ENCODE results near the gene GABBR1.
A peak's percentile ranks its signal among the peaks of the same experiment; 100 is the strongest.
"Not testable (repeated sequence)": the region's sequence is repeated elsewhere in the genome, so short reads cannot be mapped to it uniquely, and the experiment has no call there.

Gene GABBR1
- 4.1 to 95.5 (median 15.1) reads per million in 3 experiments for total RNA-seq

DNA sequence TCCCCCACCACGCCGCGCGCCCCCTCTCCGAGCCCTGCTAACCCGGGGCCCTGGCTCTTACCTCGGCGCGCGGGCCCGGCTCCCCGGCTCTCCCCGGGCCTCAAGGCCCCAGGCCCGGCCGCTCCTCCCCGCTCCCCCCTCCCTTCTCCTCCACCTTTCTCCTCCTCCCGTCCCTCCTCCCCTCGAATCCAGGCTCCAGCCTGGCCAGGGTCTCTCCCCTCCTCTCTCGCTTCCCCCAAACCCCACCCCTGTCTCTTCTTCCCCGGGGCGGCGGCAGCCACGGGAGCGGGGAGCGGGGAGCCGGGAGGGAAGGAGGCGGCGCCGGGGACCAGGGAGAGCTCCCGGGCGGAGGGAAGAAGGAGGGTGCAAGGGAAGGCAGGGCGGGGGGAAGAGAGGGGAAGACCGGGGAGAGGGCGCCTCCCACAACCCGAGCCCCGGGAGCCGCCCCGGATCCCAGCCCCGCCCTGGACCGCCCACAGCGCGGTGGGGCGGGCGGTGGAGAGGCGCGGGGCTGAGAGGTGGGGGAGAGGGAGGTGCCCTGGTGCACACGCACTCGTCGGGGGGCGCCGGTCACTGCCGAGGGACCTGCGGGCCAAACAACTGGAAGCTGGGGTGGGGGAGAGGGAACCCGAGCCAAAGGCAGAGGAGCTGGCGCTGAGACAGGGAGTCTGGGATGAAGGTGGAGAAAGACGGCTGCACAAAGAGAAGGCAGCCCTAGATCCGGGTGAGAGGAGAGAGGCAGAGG lies at the start of gene GABBR1:
TSS of gene GABBR1 (minus strand) at position 395 of the 745 bp plus-strand sequence. CDS start 798 bp downstream, outside the sequence.
- peak; percentile 67 for DNase-seq

DNA sequence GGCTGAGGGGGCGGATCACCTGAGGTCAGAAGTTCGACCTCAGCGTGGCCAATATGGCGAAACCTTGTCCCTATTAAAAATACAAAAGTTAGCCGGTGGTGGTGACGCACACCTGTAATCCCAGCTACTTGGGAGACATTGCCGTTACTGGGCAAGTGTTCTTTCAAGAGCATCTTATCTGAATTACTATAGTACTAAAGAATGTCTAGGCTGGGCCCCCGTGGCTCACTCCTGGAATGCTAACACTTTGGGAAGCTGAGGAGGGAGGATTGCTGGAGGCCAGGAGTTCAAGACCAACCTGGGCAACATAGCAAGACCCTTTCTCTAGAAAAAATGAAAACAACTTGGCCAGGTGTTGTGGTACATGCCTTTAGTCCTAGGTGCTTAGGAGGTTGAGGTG lies 48.8 kb upstream of the GABBR1 start:
- DNase-seq = no peak

GRCh38 chr6:29680904-29681303 lies 47.9 kb upstream of the GABBR1 start, which contains the start of gene ZFP57:
Gene ZFP57 (minus strand): TSS chr6:29681152. CDS start chr6:29677003, 4,149 bp downstream.
- DNase-seq = no peak

DNA sequence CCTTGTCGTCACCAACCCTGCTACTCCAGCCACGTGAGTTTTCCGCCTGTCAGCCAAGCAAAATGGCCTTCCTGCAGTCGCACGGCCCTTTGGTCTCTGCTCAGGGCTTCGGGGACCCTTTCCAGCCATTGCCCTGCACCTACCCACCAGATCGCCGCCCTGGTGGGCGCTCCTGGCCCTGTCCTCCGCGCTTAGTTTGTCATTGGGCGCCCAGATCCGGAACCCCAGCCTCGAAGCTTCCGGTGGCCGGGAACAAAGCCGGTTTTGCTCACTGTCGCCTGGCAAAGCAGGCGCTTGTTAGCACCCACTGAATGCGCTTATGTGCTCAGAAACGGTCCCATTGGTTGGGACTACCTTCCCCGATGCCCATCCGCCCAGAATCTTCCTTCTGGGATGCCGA lies 47.4 kb upstream of the GABBR1 start:
- no peak for DNase-seq

DNA sequence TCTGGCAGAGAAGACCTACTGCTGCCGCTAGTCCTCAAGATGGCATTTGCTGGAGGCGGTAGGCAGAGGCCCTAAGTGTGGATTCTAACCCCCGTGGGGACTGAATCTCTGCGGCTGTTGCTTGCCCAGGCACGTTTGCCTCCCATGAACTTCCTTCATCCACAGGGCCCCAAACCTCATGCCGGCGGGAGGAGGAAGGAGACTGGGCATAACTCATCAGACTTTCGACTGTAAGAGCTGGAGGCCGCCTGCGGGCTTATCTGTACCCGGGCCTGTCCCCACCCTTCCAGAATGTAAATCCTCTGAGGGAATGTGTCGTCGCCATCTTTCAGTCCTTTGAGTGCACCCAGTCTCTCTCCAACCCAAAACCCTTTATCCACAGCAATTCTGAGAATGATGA lies 47.0 kb upstream of the GABBR1 start:
- no peak for DNase-seq

DNA sequence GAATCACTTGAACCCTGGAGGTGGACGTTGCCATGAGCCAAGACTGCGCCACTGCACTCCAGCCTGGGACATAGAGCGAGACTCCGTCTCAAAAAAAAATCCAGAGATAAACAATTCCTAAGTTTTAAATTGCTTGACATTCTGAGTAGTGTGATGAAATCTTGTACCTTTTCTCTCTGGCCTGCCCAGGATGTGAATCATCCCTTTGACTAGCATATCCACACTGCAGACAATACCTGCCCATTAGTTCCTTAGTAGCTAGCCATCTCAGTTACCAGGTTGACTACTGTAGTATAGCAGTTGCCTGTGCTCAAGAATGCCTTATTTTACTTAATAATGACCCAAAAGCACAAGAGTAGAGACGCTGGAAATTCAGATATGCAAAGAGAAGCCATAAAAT lies 45.1 kb upstream of the GABBR1 start:
- DNase-seq = no peak

GRCh38 chr6:29676981-29677601 lies 44.1 kb upstream of the GABBR1 start:
- no peak for DNase-seq

DNA sequence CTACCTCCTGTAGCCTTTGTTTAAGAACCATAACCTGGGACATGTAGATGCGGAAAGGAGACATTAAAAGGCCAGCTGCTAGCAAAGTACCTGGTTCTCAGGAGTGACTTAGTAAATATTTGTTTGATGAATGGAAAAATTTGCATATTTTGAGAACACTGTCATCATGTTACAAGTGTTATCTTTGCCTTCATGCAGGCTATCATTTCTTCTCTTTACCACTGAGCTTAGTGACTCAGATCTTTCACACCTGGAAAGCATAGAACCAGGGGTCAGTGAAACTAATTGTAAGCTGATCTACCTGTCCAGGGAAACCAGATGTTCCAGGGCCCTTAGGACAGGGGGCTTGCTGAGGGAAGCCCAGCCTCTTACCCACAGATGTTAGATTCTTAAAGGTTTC lies 42.6 kb upstream of the GABBR1 start:
- DNase-seq = no peak

DNA sequence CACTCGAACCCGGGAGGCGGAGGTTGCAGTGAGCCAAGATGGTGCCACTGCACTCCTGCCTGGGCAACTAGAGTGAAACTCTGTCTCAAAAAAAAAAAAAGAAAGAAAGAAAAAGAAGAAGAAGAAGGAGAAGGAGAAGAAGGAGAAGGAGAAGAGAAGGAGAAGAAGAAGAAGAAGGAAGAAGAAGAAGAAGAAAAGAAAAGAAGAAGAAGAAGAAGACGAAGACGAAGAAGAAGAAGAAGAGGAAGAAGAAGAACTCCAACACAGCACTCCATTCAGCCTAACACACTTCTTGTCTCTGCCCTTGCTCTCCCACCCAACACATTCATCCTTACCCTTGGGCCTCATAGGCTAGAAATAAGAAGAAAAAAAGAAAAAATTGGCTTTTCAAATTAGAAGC lies 41.0 kb upstream of the GABBR1 start:
- no peak for DNase-seq

- no peak for DNase-seq
These were observed 40.2 kb upstream of the GABBR1 start for GRCh38 chr6:29673161-29673560.

DNA sequence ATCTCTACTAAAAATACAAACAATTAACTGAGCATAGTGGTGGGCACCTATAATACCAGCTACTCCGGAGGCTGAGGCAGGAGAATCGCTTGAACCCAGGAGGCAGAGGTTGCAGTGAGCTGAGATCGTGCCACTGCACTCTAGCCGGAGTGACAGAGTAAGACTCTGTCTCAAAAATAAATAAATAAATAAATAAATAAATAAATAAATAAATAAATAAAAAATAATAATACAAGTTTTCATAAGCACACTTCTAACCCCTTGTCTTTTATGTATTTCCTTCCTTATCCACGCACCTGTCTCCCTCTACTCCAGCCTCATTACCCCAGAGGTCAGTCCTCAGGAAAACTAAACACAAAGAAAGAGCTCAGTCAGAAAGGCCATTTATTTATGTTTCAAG lies 39.1 kb upstream of the GABBR1 start:
- not testable (repeated sequence) for DNase-seq

DNA sequence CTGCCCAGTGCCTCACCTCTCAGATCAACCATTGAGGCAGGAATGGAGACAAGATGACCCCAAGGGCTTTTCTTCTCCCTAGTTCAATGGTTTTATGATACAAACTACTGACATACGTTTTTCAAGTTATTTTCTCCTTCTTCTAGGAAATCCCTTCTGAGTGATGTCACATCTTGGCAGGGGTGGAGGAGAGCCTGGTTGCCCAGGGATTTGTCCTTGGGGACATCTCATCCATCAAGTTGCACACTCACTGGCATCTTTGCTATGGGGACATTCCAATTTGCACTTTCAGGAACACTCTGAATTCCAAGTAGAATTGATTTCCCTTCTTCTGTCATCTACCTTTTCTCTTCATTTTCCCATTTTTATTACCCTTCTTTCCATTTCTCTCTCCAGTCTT lies 38.0 kb upstream of the GABBR1 start:
- DNase-seq = no peak

- DNase-seq = no peak
These were observed 34.2 kb upstream of the GABBR1 start for GRCh38 chr6:29667158-29667557.

DNA sequence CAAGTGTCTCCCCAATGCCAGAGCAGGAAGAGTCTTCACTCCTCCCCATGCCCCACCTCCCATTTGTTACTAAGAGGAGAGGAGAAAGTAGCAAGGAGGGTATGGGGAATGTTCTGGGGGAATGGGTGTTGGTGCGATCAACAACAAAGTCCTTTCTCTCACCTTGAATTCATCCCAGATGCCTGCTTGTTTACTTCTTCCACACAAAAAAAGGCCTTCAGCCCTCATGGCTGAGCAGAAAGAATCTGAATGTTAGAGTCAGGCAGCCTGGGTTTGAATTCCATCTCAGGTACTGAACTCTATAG lies 33.8 kb upstream of the GABBR1 start:
- DNase-seq = no peak

- DNase-seq = no peak
These were observed 33.2 kb upstream of the GABBR1 start for GRCh38 chr6:29665942-29666825.

DNA sequence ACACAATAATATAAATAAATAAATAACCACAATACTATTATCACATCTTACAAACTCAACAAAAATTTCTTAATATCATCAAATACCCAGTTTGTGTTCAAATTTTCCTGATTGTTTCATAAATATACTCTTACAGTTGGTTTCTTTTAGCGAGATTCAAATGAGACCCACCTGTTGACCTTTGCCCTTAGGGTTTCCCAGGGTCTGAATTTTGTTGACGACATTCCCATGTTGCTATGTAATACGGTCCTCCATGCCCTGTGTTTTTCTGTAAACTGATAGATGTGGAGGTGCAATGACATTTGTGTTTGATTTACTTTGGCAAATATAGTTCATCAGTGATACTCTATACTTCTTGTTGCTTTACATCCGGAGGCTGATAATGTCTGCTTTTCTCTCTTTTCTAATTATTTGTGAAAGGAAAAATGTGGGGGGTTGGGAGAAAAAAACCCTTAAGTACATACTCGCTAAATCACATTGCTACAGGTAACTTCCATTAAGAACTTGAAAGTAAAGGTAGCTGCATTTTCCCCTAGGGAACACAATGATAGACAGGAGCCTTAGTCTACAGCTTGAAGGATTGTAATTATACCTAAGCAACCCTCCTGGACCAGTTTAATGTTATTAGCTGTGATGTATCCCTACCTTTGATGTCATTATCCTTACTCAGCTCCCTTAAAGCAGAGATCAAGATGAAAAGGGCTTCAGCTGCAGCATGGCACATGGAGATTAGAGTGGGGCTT lies 30.5 kb upstream of the GABBR1 start:
- no peak for DNase-seq

DNA sequence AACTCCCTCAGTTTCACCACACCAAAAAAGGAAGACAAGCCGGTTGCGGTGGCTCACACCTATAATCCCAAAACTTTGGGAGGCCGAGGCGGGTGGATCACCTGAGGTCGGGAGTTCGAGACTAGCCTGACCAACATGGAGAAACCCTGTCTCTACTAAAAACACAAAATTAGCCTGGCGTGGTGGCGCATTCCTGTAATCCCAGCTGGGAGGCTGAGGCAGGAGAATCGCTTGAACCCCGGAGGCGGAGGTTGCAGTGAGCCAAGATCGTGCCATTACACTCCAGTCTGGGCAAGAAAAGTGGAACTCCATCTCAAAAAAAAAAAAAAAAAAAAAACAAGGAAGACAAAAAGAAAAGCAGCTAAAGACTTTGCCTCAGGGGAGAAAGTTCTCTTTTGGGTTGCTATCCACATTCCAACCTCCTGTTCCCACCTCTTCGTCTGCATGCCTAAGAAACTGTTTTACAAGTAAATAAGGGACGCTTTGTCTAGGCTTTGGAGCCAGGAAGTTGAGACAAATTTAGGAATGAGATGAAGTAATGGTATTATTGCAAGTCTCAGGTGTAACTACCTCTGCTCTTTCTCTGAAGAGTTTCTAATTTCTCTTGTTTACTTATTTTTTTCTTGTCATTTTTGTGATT lies 28.6 kb upstream of the GABBR1 start:
- DNase-seq = not testable (repeated sequence)

GRCh38 chr6:29661071-29661470 lies 28.1 kb upstream of the GABBR1 start:
- no peak for DNase-seq

- no peak for DNase-seq
These were observed 23.8 kb upstream of the GABBR1 start, which contains the start of gene MOG for GRCh38 chr6:29656798-29657197. Gene MOG (plus strand): TSS chr6:29657092. CDS start chr6:29657210, 118 bp downstream.

GRCh38 chr6:29656157-29656556 lies 23.2 kb upstream of the GABBR1 start:
- no peak for DNase-seq

DNA sequence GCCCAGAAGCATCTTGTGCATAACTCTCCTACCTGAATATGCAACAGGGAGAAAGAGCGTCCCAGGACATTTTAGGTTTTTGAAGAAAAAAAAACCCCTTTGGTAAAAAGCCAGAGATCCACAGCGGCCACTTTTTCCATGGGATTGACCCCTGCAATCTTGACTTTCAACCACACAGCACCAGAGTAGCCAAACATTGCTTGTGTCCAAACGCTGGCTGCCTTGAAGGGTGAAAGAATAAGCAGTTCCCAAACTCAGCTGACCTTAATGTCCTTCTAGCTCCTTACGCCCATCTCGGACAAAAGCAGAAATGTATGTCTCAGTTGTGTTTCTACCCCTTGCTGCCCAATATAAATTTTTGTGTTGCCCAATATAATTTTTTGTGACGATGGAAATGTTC lies 22.7 kb upstream of the GABBR1 start:
- DNase-seq = no peak

GRCh38 chr6:29653452-29654038 lies 20.6 kb upstream of the GABBR1 start:
- peak; percentile 58 for DNase-seq

Measured in central memory CD4-positive, alpha-beta T cell (primary cell).